GM23338 (cell line): ENCODE measurements around the gene MPC2. TPM values are rescaled to one million over a fixed set of nuclear protein-coding genes. Genes with fewer than 3 reads are reported as not detected.

Source experiments
- ATAC-seq: fragments of 200-7000 bp; cut with Tn5 transposase; 3 replicates; pipeline ENCODE4 v1.9.1; 2020
- DNase-seq: peaks from one replicate; pipeline ENCODE4 v3.0.0-alpha.2; 2015; ENCODE audit warnings: low spot score
- H2AFZ ChIP-seq: fragments of 200-600 bp; sonication (generic); 2 replicates; pipeline ENCODE4 v1.8.0; 2016; ENCODE audit warnings: antibody characterized with exemption, mild to moderate bottlenecking, moderate library complexity
- H3F3A ChIP-seq: fragments of 200-600 bp; sonication (generic); replicated peaks from 2 replicates; pipeline ENCODE4 v1.8.0; 2017; ENCODE audit warnings: antibody characterized with exemption, mixed run types, low read depth
- H3K27ac ChIP-seq: fragments of 200-600 bp; sonication (generic); 2 replicates; pipeline ENCODE4 v1.6.1; 2016; ENCODE audit warnings: low read depth
- H3K27me3 ChIP-seq: fragments of 200-600 bp; sonication (generic); 2 replicates; pipeline ENCODE4 v1.8.0; 2016; ENCODE audit warnings: mild to moderate bottlenecking, mixed run types, moderate library complexity; ENCODE audit not compliant: insufficient read depth
- H3K36me3 ChIP-seq: fragments of 200-600 bp; sonication (generic); 2 replicates; pipeline ENCODE4 v1.8.0; 2016; ENCODE audit warnings: mild to moderate bottlenecking; ENCODE audit not compliant: insufficient read depth
- H3K4me1 ChIP-seq: fragments of 200-600 bp; sonication (generic); 2 replicates; pipeline ENCODE4 v1.8.0; 2016; ENCODE audit warnings: mild to moderate bottlenecking, moderate library complexity; ENCODE audit not compliant: insufficient read depth
- H3K4me2 ChIP-seq: fragments of 200-600 bp; sonication (generic); 2 replicates; pipeline ENCODE4 v1.7.1; 2017; ENCODE audit warnings: mixed run types
- H3K4me3 ChIP-seq: fragments of 200-600 bp; sonication (generic); 2 replicates; pipeline ENCODE4 v1.6.1; 2016; ENCODE audit warnings: mixed run types
- H3K79me2 ChIP-seq: fragments of 200-600 bp; sonication (generic); replicated peaks from 2 replicates; pipeline ENCODE4 v1.8.0; 2017; ENCODE audit warnings: mild to moderate bottlenecking; ENCODE audit not compliant: insufficient read depth
- H3K9me2 ChIP-seq: fragments of 200-600 bp; sonication (generic); 2 replicates; pipeline ENCODE4 v1.8.0; 2017; ENCODE audit not compliant: insufficient read depth
- H4K20me1 ChIP-seq: fragments of 200-600 bp; sonication (generic); replicated peaks from 2 replicates; pipeline ENCODE4 v1.8.0; 2017; ENCODE audit warnings: mild to moderate bottlenecking; ENCODE audit not compliant: insufficient read depth
- H3K27ac Mint-ChIP-seq: 2 replicates; pipeline ENCODE4 v1.8.0; 2020; ENCODE audit warnings: inconsistent platforms, mild to moderate bottlenecking, moderate library complexity, mixed read lengths
- H3K27me3 Mint-ChIP-seq: 3 replicates; pipeline ENCODE4 v1.8.0; 2022; ENCODE audit warnings: low read depth, mild to moderate bottlenecking, moderate library complexity, mixed read lengths, inconsistent platforms; ENCODE audit not compliant: insufficient read depth, poor library complexity
- H3K36me3 Mint-ChIP-seq: 3 replicates; pipeline ENCODE4 v1.8.0; 2021; ENCODE audit warnings: low read depth, mild to moderate bottlenecking, inconsistent platforms, moderate library complexity, mixed read lengths
- H3K4me1 Mint-ChIP-seq: 3 replicates; pipeline ENCODE4 v1.8.0; 2020; ENCODE audit warnings: mild to moderate bottlenecking, inconsistent platforms, mixed read lengths
- H3K4me3 Mint-ChIP-seq: 3 replicates; pipeline ENCODE4 v1.8.0; 2021; ENCODE audit warnings: moderate library complexity, mild to moderate bottlenecking, inconsistent platforms, mixed read lengths
- H3K9me3 Mint-ChIP-seq: 3 replicates; pipeline ENCODE4 v1.8.0; 2020; ENCODE audit warnings: moderate library complexity, mild to moderate bottlenecking, inconsistent platforms, mixed read lengths
- ETS1 ChIP-seq: IDR thresholded peaks from 2 replicates; pipeline ENCODE4 v1.6.1; 2016; ENCODE audit warnings: antibody characterized with exemption
- EZH2phosphoT487 ChIP-seq: fragments of 200-600 bp; sonication (generic); IDR thresholded peaks from one replicate; pipeline ENCODE4 v1.8.1; 2018; ENCODE audit warnings: antibody characterized with exemption; ENCODE audit not compliant: unreplicated experiment
- JUNB ChIP-seq: IDR thresholded peaks from one replicate; pipeline ENCODE4 v1.6.1; 2016; ENCODE audit warnings: antibody characterized with exemption; ENCODE audit not compliant: unreplicated experiment
- REST ChIP-seq: IDR thresholded peaks from one replicate; pipeline ENCODE4 v1.6.1; 2018; ENCODE audit warnings: antibody characterized with exemption; ENCODE audit not compliant: unreplicated experiment
- STAT1 ChIP-seq: IDR thresholded peaks from one replicate; pipeline ENCODE4 v1.6.1; 2016; ENCODE audit warnings: antibody characterized with exemption; ENCODE audit not compliant: unreplicated experiment
- ZNF462 ChIP-seq: fragments of 250-450 bp; sonication (Bioruptor Pico); IDR thresholded peaks from 2 replicates; pipeline ENCODE4 v1.5.0; 2020; ENCODE audit warnings: mild to moderate bottlenecking, moderate library complexity
- polyA plus RNA-seq: library from polyadenylated mRNA; unstranded; fragments of >200 nt; fragmentation: Nextera tagmentation; extraction: Ambion mirVana; gene quantifications from 2 replicates; pipeline ENCODE4 v1.2.1, GENCODE V29; 2016
- total RNA-seq: library from RNA; depleted of rRNA; stranded (reverse); fragments of >200 nt; shearing (Covaris generic); gene quantifications from 2 replicates; pipeline ENCODE4 v1.2.3, GENCODE V29; 2014
- TF ChIP-seq, protein P1 (sequence below), 2 experiments: fragments of 200-600 bp in 1 of 2; sonication (generic) in 1 of 2; conservative IDR thresholded peaks; 2 replicates each; pipeline versions ENCODE4 v1.5.1 to v1.6.1; 2016 to 2017; ENCODE audit warnings: antibody characterized with exemption in 2 of 2, low read depth in 2 of 2, mild to moderate bottlenecking in 2 of 2, moderate library complexity in 1 of 2

Gene MPC2
- total and polyA plus RNA-seq, 2 experiments from 2014 or later, result 21.6 to 76.9 TPM

DNA sequence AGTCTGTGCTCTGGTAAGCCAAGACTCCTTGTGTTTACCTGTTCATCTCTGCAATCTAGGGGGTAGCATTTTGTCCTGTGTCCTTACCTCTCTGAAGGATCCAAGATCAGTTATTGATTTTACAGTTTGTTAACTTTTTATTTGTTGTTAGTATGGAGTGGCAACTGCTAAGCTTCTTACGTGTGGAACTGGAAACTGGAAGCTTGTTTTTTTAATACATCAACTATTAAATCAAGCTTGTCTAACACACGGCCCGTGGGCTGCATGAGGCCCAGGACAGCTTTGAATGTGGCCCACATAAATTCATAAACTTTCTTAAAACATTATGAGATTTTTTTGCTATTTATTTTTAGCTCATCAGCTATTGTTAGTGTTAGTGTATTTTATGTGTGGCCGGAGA is 29.2 kb upstream of the MPC2 start (continued):
- TF ChIP-seq, protein P1, sequence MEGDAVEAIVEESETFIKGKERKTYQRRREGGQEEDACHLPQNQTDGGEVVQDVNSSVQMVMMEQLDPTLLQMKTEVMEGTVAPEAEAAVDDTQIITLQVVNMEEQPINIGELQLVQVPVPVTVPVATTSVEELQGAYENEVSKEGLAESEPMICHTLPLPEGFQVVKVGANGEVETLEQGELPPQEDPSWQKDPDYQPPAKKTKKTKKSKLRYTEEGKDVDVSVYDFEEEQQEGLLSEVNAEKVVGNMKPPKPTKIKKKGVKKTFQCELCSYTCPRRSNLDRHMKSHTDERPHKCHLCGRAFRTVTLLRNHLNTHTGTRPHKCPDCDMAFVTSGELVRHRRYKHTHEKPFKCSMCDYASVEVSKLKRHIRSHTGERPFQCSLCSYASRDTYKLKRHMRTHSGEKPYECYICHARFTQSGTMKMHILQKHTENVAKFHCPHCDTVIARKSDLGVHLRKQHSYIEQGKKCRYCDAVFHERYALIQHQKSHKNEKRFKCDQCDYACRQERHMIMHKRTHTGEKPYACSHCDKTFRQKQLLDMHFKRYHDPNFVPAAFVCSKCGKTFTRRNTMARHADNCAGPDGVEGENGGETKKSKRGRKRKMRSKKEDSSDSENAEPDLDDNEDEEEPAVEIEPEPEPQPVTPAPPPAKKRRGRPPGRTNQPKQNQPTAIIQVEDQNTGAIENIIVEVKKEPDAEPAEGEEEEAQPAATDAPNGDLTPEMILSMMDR (conservative IDR thresholded peaks at IDR 0.05; ENCODE audit: low read depth in 2 of 2), result no peak
- TF ChIP-seq REST (no peak), ETS1 (no peak)

- no peak overlapping the region for H3K27ac ChIP-seq
- H3K36me3 ChIP-seq, result peaks cover 4% of the 10 kb centered on the region; the same call in 1 of the 2 replicates
- no peak overlapping the region for H2AFZ ChIP-seq
- Mint-ChIP-seq H3K9me3 (no peaks in the 10 kb centered on the region; the same call in 2 of the 3 replicates), H3K4me3 (no peak overlapping the region), H3K36me3 (peaks cover 7% of the 10 kb centered on the region; the same call in 2 of the 3 replicates), H3K27me3 (peaks cover 2% of the 10 kb centered on the region), H3K4me1 (peaks cover 4% of the 10 kb centered on the region; the same call in 2 of the 3 replicates), H3K27ac (no peak overlapping the region)
- no peaks in the 10 kb centered on the region for H3K27me3 ChIP-seq
- no peaks in the 10 kb centered on the region for H3K4me1 ChIP-seq
- H3F3A ChIP-seq, result no peaks in the 10 kb centered on the region
- no peak for DNase-seq
- H3K4me2 ChIP-seq, result no peak overlapping the region
- H3K4me3 ChIP-seq, result no peak overlapping the region
- no peak for ATAC-seq
- TF ChIP-seq EZH2phosphoT487, result no peak
- no peaks in the 10 kb centered on the region for H3K9me2 ChIP-seq
- peaks cover 60% of the 10 kb centered on the region for H3K79me2 ChIP-seq
- peaks cover 12% of the 10 kb centered on the region; the same call in 1 of the 2 replicates for H4K20me1 ChIP-seq
Observed at GRCh38 chr1:167964646-167965045, 27.8 kb upstream of the MPC2 start.

DNA sequence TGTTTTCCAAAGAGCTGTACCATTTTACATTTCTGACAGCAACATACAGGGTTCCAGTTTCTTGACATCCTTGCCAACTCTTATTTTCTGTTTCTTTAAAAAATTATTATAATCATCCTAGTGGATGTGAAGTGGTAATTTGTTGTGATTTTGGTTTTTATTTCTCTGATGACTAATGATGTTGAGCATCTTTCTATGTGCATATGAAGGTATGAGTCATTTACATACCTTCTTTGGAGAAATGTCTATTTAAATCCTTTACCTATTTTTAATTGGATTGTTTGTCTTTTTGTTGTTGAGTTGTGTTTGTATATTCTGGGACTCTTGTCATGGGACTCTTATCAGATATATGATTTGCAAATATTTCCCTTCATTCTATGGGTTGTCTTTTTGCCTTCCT is 20.8 kb upstream of the MPC2 start:
- DNase-seq, result no peak
- no peaks in the 10 kb centered on the region for H3F3A ChIP-seq
- Mint-ChIP-seq H3K4me1 (no peaks in the 10 kb centered on the region), H3K27ac (no peak overlapping the region), H3K4me3 (no peak overlapping the region), H3K9me3 (no peaks in the 10 kb centered on the region; the same call in 2 of the 3 replicates), H3K36me3 (peaks cover 33% of the 10 kb centered on the region), H3K27me3 (no peaks in the 10 kb centered on the region)
- H3K27me3 ChIP-seq, result no peaks in the 10 kb centered on the region
- H3K79me2 ChIP-seq, result peaks cover 82% of the 10 kb centered on the region
- peaks cover 7% of the 10 kb centered on the region; the same call in 1 of the 2 replicates for H3K36me3 ChIP-seq
- no peaks in the 10 kb centered on the region for H3K4me1 ChIP-seq
- ATAC-seq, result no peak
- peaks cover 12% of the 10 kb centered on the region; the same call in 1 of the 2 replicates for H4K20me1 ChIP-seq
- no peak overlapping the region for H2AFZ ChIP-seq
- H3K9me2 ChIP-seq, result no peaks in the 10 kb centered on the region
- no peak overlapping the region for H3K27ac ChIP-seq
- H3K4me3 ChIP-seq, result no peak overlapping the region
- no peak overlapping the region for H3K4me2 ChIP-seq
- no peak for TF ChIP-seq STAT1
- TF ChIP-seq ZNF462 (CRISPR knock-in tag), result no peak
- no peak for TF ChIP-seq EZH2phosphoT487
- TF ChIP-seq JUNB, result no peak
